HG03159 (cell line): ENCODE data around the gene MT1A.

Source experiments
- ATAC-seq: cut with Tn5 transposase; IDR thresholded peaks from one replicate; pipeline ENCODE4 v1.9.1; 2021; ENCODE audit warnings: mild to moderate bottlenecking, moderate library complexity; ENCODE audit not compliant: unreplicated experiment

MT1A gene

DNA sequence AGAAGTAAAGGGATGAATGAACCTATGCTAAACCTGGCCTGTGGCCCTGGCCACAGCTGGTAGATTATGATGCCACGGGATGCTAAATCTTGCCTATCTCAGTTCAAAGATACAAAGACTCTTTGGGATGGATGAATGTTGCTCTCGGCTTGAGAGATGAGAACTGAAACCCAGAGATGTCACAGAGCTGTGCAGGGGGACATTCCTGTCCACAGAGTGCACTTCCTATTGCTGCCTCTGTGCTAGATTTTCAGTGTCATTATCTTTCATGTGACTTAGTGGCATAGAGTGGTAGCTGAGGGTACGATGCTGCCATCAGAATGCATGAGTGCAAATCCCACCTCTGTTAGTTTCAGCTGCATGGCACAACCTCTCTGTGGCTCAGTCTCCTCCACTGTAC, 8.3 kb upstream of the MT1A start:
- ATAC-seq: peak; percentile 78

DNA sequence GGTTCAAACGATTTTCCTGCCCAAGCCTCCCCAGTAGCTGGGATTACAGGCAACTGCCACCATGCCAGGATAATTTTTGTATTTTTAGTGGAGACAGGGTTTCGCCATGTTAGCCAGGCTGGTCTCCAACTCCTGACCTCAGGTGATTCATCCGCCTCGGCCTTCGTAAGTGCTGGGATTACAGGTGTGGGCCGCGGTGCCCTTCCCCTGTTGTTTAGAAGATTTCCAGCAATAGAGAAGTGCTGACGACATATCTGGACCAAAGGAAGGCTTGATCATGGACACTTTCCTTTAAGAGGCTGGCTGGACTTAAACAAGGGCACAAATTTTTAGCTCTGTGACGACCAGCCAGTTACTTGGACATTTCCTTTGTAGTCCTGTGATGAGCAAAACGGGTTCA, 7.3 kb upstream of the MT1A start:
- no peak for ATAC-seq

DNA sequence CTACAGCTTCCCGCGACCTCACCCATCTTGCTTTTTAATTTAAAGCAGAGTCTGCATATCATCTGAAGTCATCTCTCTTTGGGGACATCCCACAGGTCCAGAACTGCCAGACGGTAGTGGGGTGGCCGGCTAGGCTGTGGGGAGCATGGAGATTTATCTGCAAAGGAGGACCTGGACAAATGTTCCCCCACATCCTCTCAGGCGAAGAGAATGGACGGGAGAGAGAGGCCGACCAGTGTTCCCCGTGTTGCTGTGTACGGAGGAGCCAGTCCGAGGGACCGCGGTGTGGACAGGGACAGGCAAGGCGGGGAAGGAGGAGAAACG, 6.7 kb upstream of the MT1A start:
- ATAC-seq: no peak

DNA sequence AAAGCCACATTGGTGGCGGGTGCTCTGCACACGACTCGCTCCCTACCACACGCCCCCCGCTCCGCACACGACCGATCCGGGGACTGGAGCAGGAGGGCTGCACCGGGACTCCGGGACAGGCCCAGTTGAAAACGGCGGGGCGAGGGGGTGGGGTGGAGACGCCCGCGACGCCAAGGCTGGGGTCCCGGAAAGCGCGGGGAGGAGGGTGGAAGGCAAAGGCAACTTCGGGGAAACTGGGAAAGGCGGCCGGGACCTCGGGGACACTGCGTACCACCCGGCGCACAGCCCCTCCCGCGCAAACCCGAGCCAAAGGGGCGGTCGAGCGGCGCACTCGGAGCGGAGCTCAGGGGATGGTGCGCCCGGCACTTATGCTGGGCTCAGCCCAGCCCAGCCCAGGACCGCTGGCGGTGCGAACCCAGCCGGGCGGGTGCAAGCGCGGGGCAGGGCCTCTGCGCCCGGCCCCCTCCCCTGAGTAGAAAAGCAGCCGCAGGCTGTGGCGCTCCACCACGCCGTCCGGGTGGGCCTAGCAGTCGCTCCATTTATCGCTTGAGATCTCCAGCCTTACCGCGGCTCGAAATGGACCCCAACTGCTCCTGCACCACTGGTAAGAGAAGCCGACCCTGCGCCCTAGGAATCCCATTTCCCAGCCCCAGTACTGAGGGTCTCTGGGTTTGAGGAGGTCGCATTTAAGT, 6.2 kb upstream of the MT1A start, which contains the start of gene MT1M:
TSS of gene MT1M (plus strand) at position 504 of the 692 bp plus-strand sequence. CDS start at position 577, 73 bp downstream.
- no peak for ATAC-seq

DNA sequence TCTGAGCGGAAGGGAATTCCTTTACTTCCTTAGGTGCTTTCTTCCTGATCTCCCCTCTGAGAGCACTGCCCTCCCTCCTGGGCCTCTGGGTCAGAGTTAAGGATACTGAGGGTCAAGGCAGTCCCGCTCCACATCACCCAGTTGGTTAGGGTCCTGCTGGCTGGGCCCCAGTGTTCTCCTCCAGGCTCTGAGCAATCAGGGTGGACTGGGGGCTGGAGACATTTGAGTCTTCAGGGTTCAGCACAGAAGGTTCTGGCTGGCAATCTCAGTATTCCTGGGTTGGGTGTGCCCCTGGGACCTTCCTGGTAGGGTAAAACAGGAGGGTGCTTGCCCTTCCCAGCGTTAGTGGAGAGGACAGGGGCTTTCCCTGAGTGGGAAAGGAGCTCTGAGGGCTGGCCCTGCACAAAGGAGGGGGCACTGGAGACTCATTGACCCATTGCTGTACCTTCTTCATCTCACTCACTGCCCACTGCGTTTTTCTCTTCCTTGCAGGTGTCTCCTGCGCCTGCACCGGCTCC, 5.6 kb upstream of the MT1A start:
- no peak for ATAC-seq

DNA sequence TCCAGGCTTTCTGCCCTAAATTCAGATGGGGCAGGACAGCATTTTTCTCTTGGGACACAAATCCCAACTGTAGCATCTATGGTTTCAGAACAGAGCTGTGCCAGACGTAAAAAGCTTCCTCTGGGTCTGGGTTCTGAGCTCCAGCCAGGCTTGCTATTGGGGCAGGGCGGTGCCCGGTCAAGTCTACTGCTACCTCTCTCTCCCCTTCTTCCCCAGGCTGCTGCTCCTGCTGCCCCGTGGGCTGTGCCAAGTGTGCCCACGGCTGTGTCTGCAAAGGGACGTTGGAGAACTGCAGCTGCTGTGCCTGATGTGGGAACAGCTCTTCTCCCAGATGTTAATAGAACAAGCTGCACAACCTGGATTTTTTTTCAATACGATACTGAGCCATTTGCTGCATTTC, 4.9 kb upstream of the MT1A start:
- ATAC-seq: no peak

DNA sequence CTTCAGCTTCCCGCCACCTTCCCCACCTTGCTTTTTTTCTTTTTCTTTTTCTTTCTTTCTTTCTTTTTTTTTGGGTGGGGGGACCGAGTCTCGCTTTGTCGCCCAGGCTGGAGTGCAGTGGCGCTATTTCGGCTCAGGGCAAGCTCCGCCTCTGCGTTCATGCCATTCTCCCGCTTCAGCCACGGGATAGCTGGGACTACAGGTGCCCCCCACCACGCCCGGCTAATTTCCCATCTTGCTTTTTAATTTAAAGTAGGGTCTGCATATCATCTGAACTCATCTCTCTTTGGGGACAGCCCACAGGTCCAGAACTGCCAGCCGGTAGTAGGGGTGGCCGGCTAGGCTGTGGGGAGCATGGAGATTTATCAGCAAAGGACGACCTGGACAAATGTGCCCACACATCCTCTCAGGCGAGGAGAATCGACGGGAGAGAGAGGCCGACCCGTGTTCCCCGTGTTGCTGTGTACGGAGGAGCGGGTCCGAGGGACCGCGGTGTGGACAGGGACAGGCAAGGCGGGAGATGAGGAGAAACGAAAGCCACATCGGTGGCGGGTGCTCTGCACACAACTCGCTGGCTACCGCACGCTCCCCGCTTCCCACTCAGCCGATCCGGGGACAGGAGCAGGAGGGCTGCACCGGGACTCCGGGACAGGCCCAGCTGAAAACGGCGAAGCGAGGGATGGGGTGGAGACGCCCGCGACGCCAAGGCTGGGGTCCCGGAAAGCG, 3.6 kb upstream of the MT1A start:
- ATAC-seq: no peak

DNA sequence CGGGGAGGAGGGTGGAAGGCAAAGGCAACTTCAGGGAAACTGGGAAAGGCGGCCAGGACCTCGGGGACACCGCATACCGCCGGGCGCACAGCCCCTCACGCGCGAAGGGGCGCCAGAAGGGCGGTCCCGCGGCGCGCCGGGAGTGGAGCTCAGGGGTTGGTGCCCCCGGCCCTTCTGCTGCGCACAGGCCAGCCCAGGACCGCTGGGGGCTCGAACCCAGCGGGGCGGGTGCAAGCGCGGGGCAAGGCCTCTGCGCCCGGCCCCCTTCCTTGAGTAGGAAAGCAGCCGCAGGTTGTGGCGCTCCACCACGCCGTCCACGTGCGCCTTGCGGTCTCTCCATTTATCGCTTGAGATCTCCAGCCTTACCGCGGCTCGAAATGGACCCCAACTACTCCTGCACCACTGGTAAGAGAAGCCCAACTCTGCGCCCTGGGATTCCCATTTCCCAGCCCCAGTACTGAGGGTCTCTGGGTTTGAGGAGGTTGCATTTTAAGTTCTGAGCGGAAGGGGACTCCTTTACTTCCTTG, 3.0 kb upstream of the MT1A start:
- ATAC-seq: no peak

DNA sequence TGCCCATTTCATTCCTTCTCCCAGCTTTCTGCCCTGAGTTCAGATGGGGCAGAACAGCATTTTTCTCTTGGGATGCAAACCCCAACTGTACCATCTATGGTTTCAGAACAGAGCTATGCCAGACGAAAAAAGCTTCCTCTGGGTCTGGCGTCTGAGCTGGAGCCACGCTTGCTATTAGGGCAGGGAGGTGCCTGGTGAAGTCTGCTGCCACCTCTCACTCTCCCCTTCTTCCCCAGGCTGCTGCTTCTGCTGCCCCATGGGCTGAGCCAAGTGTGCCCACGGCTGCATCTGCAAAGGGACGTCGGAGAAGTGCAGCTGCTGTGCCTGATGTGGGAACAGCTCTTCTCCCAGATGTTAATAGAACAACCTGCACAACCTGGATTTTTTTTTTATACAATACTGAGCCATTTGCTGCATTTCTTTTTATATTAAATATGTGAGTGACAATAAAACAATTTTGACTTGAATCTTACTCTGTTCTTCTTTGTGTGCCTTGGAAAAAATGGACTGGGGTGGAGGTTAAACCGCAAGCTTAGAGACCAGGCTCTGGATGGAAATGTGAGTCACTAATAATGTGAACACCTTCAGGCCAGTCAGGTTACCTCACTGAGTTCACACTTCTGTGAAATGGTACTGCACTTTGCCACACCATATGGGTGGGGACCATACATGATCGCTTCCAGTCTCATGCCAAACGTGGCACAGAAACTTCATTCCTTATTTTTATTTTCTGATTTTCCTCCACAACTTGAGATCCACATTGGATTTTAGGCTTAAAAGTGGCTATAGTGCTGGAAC, 1.7 kb upstream of the MT1A start:
- no peak for ATAC-seq

DNA sequence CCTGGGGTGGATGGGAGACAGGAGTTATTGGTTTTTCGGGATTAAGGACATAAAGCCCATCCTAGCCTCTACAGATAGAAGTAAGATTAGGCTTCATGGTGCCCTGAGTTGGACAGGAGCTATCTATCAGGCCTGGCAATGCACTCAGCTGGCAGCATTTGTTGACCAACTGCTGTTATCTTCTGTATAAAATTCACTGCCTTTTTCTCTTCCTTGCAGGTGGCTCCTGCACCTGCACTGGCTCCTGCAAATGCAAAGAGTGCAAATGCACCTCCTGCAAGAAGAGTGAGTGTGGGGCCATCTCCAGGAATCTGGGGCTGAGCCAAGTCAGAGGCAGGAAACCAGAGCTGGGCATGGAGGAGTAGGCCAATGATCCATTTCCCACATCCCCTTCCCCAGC, 579 bp downstream of the MT1A start:
- ATAC-seq: no peak

DNA sequence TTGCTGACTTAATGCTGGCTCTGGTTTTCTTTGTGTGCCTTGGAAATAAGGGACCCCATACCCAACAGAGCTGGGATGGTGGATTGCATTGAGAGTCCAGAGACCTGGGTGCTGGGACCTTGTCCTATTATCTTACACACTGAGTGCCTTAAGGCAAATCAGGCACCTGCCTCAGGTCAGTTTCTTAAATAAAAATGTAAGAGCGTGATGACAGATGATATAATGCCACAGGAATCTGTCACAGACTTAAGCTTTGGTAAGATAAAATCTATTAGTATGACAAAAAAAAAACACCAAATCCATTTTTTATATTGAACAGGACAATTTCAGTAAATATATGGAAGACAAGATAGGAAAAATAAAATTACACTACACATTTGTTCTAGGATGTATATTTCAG, 1.6 kb downstream of the MT1A start:
- ATAC-seq: no peak

DNA sequence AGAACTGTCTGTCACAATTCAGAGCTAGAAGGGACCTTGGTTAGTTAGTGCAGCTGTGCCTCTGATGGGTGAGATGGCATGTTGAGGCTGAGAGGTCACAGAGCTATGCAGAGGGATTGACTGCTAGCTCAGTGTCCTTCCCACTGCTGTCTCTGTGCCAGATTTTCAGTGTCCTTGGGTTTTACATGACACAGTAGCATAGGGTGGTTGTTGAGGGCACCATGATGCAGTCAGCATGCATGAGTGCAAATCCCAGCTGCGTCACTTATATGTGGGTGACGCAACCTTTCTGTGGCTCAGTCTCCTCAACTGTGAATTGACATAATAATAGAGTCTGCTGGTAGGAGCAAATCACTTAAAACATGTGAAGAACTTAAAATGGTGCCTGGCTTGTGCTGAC, 2.7 kb downstream of the MT1A start:
- ATAC-seq: no peak

DNA sequence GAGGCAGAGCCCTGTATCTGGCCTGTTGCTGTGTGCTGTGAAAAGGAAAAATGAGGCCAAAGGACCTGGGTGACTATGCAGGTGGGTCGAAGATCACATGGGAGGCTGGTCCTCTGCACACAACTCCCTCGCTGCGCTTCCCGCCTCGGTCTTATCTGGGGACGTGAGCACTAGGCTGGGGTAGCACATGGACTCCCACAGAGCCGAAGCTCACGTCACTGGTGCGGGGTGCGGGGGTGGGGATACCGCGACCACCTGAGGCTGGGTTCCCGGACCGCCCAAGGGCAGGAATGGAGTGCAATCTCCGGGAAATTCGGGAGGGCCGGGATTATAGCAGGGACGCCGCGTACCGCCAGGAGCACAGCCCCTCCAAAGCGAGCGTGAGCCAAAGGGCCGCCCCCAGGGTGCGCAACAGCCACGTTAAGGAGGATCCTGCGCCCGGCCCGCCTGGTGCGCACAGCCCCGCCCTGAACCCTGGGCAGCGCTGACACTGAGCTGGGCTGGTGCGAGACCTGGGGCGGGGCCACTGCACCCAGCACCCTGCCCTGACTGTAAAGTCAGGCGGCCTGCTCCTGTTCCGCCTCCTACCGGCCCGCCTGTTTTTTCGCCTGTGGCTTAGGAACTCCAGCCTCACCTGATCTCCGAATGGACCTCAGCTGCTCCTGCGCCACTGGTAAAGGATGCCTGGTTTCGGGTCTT, 4.8 kb downstream of the MT1A start:
- no peak for ATAC-seq

DNA sequence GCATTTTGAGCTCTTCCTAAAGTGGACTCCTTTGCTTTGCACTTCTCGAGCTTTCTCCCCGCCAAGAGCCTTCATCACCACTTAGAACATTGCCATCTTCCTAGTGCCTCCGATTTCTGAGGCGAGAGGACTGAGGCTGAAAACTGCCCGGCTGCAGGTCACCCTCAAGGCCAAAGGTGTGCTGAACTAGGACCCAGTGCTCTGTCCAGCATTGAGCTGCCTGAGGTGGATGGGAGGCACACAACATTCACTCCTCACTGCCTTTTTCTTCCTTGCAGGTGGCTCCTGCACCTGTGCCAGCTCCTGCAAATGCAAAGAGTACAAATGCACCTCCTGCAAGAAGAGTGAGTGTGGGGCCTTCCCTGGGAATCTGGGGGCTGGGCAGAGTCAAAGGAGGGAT, 5.4 kb downstream of the MT1A start:
- no peak for ATAC-seq

DNA sequence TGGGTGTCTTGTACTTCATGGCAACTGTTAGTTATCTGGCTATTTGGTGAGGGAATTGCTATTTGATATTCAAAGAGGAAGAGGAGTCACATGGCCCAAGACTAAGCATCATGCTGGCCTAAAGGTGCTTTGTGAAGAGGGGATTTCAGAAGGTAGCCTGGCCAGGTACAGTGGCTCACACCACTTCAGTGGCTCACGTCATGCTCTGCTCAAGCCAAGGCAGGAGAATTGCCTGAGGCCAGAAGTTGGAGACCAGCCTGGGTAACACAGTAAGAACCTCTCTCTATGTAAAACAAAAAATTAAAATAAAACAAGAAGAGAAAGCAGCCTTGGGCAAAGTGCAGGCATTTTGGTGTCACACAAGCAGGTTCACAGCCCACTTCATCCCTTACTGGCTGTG, 6.8 kb downstream of the MT1A start:
- no peak for ATAC-seq

DNA sequence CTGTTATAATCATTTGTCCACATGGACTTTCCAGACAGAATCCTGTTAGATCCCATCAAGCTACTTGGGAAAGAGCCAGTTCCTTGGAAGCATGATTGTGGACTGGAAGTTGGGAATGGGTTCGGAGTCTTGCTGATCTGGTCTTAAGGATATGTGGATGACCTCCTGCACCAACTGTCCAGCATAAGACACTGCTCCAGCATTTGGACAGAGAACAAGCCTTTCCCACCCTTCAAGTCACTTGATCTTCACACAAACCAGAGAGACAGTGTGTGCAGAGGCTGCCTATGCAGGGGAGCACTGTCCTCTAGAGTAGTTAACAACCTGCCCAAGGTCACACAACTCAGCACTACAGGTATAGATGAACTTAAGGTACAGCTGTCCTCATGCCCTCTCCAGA, 7.4 kb downstream of the MT1A start:
- no peak for ATAC-seq

DNA sequence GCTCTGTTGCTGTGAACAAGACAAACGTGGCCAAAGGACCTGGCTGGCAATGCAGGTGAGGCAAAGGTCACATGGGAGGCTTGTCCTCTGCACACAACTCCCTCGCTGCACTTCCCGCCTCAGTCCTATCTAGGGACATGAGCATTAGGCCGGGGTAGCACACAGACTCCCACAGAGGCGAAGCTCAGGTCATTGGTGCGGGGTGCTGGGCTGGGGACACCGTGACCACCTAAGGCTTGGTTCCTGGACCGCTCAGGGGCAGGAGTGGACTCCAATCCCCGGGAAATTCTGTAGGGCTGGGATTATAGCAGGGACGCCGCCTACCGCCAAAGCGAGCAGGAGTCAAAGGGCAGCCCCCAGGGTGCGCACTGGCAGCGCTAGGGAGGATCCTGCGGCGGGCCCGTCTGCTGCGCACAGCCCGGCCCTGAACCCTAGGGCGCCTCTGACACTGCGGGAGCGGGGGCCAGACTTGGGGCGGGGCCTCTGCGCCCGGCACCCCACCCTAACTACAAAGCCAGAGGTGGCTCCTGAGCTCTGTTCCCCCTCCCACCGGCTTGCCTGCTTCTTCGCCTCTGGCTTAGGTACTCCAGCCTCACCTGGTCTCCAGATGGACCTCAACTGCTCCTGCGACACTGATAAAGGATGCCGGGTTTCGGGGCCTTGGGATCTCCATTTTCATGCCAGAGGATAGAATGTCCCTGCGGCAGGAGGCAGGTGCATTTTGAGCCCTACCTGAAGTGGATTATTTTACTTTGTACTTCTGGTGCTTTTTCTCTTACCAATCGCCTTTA, 9.4 kb downstream of the MT1A start:
- no peak for ATAC-seq

DNA sequence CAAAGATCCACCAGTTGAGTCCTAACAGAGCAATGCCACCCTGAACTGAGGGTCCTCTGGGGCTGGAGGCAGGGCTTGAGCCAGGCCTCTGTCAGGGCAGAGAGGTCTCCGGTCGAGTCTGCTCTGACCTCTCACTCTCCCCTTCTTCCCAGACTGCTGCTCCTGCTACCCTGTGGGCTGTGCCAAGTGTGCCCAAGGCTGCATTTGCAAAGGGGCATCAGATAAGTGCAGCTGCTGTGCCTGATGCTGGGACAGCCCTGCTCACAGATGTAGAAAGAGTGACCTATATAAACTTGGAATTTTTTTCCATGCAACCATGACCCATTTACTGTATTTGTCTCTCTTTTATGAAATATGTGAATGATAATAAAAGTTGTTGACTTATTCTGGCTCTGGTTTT, 10.8 kb downstream of the MT1A start:
- ATAC-seq: no peak

DNA sequence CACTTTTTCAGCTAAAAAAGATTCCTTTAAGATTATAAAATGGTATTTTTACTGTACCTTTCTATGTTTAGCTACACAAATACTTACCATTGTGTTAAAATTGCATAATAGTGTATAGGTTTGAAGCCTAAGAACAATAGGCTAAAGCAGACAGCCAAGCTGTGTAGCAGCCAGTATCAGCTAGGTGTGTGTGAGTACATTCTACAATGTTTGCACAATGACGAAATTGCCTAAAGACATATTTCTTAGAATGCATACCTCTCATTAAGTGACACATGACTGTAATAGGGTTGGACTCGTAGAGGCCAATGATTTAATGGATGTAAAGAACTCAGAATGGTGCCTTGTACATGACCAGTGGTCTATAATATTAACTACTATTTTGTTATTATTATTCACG, 11.4 kb downstream of the MT1A start:
- ATAC-seq: no peak

DNA sequence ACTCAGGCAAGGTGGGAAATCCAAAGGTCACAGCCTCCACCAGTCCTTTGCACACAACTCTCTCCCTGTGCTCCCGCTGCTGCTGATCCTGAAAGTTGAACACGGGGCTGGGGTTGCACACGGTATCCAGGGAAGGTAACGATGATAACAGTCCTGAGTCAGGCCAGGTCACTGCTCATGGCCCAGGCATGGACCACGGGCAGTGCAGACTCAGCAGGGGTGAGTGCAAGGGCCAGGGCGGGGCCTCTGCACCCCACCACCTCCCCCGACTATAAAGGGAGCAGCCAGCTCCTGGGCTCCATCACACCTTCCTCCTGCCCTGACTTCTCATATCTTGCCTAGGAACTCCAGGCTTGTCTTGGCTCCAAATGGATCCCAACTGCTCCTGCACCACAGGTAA, 13.1 kb downstream of the MT1A start, which contains the start of gene MT1B:
TSS of gene MT1B (plus strand) at position 301 of the 400 bp plus-strand sequence. CDS start at position 369, 68 bp downstream.
- ATAC-seq: no peak
